HG02852 (cell line): ENCODE data around the gene PFKFB1.

ENCODE experiments used
- ATAC-seq: cut with Tn5 transposase; IDR thresholded peaks from one replicate; pipeline ENCODE4 v1.9.1; 2021; ENCODE audit warnings: mild to moderate bottlenecking, moderate library complexity; ENCODE audit not compliant: unreplicated experiment

Gene PFKFB1

GRCh38 chrX:54994099-54994498, at the start of gene PFKFB1:
PFKFB1 (minus strand) TSS chrX:54994188; CDS start chrX:54994007, 181 bp downstream.
- no peak for ATAC-seq

DNA sequence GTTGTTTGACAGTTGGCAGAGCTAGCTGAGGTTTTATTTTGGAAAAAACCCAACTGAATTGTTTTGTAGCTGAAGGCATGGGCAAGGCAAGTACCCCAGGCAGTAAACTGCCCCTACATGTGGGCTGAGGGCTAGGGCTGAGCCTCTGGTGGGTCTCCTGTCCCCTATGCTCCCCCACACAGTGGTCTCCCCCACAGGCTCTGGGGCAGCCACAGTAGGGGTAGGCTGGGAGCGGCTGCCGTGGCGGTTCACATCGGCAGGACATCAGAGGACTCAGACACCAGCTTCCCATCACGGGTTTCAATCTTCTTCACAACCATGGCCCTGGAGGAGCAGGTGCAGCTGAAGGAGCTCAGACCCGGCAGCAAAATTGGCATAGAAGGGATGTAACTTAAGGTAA, 47.5 kb upstream of the PFKFB1 start:
- ATAC-seq, result no peak

DNA sequence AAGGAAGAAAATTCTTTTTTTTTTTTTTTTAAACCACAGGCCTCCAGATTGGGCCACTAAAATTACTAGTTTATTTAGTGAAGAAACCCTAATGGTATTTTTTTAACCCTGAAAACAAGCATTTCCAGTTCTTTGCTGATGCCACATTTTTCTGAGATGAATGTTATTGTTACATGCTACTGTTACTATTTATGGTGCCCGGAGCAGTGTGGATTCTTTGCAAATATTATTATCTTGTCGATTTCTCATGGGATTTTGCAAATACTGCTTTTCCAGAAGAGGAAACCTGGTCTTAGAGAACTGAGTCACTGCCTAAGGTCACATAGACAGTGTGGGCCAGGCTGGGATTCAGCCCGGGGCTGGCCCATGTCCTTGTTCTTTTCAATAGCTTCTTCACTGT, 45.5 kb upstream of the PFKFB1 start:
- no peak for ATAC-seq

DNA sequence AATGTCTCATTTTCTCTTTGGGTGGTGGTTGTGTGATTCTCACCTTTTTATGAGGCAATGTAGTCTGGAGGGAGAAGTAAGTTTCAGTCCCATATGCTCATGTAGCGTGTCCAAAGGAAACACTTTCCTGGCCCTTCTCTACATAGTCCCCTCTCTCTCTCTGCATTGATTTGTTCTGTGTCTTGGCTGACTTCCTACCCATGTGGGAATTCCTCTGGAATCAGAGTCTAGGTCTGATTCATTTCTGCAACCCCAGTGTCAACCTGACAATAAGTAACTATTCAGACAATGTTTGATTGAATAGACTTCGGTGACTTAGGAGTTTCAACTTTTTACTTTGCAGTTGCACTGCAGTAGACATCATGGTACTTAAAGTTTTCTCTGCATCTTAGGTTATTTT, 39.4 kb upstream of the PFKFB1 start:
- ATAC-seq, result no peak

DNA sequence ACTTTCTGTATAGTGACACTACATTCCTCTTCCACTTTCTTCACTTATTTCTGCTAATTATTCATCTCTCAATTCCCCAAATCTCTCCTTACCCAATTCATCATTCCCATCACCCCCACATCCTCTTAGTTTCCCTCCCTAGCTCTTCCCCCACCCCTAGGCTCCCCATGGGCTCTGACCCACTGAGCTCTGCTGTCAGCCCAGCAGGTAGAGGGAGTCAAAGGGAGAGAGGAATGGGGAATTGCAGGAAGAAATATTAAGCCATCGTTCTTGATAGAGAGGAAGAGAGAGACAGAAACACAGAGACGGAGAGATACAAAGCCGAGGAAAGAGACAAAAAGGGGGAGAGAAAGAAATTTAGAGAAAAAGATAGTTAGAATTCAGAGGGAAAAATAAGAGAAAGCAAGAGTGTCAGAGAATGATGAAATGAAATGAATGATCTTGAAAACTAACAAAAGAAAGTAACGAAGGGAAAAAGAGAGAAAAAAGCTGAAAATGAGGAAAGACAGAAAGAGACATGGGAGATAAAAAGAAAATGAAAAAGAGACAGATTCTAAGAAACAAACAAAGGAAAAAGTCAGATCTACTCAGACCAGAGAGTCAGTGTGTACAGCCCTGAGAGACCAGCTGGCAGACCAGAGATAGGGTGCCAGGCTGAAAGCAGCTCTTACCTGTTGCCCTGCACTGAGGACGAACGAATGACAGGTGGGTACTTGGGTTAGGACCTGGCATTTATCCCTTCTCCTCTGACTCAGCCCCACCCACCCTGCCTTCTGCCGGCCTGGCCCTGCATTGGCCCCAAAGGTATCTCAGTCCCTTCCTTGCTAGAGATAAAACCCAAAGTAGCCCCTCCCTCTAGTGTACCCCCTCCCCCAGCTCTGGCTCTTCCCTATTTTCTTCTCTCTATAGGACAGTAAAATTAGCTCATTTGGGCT, 36.5 kb upstream of the PFKFB1 start, which contains the start of gene ALAS2:
Gene ALAS2 (minus strand): TSS at position 707 of the 935 bp plus-strand sequence. CDS start 4,977 bp downstream, outside the sequence.
- no peak for ATAC-seq

DNA sequence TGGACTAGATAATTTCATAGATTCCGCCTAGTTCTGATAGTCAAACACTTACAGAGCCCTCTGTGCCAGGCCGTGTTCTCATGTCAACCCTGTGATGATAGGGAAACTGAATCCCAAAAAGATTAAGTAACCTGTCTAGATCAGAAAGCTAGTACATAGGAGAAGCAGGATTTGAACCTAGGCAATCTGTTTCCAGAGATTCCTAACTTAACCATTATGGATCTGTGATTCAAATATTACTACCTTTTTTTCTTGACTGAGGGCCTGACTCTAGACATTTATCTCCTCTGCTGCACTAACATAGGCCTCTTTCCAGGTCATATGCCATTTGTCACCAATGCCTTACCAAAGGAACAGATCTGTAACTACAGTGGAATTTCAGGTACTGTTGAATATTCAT, 35.3 kb upstream of the PFKFB1 start:
- no peak for ATAC-seq

DNA sequence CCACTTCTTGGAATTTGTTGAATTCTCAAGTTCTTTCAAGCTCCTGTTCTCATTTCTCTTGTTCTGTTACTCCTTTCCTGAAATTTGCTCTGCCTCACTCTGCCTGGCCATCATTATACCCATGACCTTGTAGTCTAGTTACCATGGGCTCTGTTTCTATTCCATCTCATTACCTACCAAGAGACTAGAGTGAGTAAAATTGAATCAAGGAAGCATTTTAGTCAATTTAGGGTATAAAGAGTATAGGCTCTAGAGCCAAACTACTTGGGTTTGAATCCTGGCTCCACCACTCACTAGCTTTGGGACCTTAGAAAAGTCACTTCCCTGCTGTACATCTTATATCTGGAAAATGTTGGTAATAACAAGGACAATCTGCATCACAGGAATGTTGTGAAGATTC, 34.6 kb upstream of the PFKFB1 start:
- ATAC-seq, result no peak

- ATAC-seq, result no peak
Measured at GRCh38 chrX:55028040-55028439, 34.1 kb upstream of the PFKFB1 start.

GRCh38 chrX:55026840-55027239, 32.9 kb upstream of the PFKFB1 start:
- ATAC-seq, result no peak

GRCh38 chrX:55026143-55026542, 32.2 kb upstream of the PFKFB1 start:
- no peak for ATAC-seq

GRCh38 chrX:55014897-55015299, 20.9 kb upstream of the PFKFB1 start:
- no peak for ATAC-seq

GRCh38 chrX:55011294-55011693, 17.3 kb upstream of the PFKFB1 start:
- ATAC-seq, result no peak

GRCh38 chrX:55008571-55009358, 14.8 kb upstream of the PFKFB1 start:
- peak; percentile 46 for ATAC-seq

DNA sequence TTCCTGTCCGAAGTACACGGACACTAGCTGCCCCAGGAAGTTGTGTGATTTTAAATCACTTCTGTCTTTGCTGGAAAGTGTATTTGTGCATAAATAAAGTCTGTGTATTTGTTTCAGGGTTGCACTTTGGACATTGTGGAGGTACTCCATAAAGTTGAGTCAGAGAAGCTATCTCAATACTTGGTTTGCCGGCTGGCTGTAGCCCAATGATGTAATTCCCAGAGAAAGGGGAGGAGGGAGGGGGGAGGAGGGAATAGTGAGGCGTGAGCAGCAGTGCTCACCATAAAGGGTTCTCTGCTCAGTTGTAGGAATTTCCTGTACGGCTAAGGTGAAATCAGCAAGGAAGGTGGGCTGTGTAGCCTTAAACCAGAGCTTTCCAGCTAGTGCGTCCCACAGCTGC, 13.7 kb upstream of the PFKFB1 start:
- ATAC-seq, result no peak

DNA sequence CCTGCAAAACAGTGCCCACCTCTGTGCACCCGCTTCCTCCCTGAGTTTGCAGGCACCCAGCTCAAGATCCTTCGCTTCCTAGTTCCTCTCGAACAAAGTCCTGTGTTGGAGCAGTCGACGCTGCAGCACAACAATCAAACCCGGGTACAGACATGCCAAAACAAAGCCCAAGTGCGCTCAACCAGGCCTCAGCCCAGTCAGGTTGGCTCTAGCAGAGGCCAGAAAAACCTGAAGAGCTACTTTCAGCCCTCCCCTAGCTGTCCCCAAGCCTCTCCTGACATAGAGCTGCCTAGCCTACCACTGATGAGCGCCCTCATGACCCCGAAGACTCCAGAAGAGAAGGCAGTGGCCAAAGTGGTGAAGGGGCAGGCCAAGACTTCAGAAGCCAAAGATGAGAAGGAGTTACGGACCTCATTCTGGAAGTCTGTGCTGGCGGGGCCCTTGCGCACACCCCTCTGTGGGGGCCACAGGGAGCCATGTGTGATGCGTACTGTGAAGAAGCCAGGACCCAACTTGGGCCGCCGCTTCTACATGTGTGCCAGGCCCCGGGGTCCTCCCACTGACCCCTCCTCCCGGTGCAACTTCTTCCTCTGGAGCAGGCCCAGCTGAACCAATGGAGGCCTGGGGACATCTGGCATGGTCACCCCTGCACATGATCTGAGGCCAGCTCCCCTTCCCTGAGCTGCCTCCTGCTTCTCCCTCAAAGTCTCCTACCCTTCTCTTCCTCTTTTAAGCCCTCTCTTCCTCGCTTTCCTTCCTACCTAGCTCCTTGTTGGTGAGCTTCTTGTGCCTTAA, 13.0 kb upstream of the PFKFB1 start:
- ATAC-seq, result no peak

DNA sequence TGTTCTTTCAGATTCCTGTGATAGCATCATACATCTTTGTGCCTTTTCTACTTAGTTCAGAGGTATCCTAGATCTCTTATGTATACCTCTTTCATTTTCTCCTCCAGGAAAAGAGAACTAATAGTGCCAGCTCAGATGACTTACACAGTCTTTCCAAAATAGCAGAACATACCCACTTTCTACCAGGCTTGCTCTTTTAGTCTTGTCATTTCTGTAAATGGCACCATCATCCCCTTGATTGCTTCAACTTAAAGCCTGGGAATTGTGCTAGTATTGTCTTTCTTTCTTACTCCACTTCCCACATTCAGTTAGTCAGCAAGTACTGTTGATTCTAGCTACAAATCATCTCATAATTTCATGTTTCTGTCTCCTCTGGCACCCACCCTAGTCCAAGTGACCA, 11.3 kb upstream of the PFKFB1 start:
- ATAC-seq, result no peak

DNA sequence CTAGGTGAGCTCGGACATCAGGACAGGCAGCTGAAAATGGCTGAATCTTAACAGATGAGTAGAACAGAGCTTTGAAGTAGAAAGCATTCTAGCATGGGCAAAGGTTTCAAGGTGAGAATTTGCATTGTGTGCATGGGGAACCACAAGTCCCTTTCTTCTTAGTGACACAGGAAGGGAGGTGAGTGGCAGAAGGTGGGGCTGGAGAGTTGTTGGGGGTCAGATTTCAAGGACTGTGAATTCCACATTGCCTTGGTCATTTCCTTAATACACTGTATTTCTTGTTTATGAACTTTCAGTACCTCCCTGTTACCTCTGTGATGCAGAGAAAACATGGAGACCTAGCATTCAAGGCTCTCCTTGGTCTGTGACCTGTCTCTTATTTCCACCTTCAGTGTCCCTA, 10.2 kb upstream of the PFKFB1 start:
- ATAC-seq, result no peak

DNA sequence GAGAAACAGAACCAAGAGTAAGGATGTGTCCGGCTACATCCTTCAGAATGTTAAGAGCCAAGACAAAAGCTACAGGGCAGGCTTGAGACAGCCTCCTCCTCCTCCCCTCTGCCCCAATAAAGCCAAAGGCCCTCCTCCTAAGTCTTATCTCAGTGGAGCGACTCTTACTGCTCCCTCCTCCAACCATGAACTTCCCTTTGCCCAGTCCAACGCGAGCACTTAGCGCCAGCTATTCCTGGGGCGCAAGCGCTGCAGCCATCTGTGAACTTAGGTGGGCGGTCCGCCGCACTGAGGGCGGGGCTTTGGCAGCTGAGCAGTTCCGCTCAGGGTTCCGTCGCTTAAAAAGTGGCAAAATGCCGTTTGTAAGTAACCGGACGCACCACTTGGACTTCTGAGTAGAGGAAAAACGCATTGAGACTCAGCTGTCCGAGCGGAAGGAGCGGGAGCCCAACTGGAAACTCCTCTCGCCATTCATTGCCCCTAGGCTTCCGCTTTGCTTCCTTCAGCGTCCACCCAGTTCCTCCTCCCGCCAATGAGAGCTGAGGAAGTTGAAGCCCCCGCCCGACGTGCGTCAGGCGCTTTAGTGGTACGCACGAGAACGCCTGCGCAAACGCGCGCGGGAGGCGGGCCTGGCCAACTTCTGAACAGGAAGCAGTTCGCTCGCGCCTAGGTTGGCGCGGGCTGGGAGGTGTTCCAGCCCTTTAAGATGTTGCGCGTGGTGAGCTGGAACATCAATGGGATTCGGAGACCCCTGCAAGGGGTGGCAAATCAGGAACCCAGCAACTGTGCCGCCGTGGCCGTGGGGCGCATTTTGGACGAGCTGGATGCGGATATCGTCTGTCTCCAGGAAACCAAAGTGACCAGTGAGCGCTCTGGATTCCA, 6.0 kb upstream of the PFKFB1 start, which contains the start of gene APEX2:
Gene APEX2 (plus strand): TSS at position 647 of the 882 bp plus-strand sequence. CDS start 60 bp downstream, at position 707.
- ATAC-seq, result peak; percentile 91

GRCh38 chrX:54995621-54996020, 1.6 kb upstream of the PFKFB1 start:
- no peak for ATAC-seq
